T-helper 2 cell treated with Interferon-gamma antibody and Interleukin-4, amounts not matched to agents 100 ng/mL and 5 ng/mL, for 36 hours (primary cell): ENCODE results near the gene NGFR. TPM values are rescaled to one million over a fixed set of nuclear protein-coding genes. Genes with fewer than 3 reads are reported as not detected.
"Not testable (repeated sequence)": the region's sequence is repeated elsewhere in the genome, so short reads cannot be mapped to it uniquely, and the experiment has no call there.

Experiments
- intact Hi-C: fragments of 100-400 bp; cut with micrococcal nuclease; formaldehyde crosslinking; loops from one replicate; pipeline ENCODE4 v1.15.1; 2023
- total RNA-seq: library from RNA; stranded (reverse); gene quantifications from 2 replicates; pipeline ENCODE4 v1.2.3, GENCODE V29; 2022

The NGFR gene
- total RNA-seq, 1 donor from 2014 or later = 0.11 TPM

- intact Hi-C loops = no loop called here
Observed at GRCh38 chr17:49545007-49545660, 50.0 kb downstream of the NGFR start.

DNA sequence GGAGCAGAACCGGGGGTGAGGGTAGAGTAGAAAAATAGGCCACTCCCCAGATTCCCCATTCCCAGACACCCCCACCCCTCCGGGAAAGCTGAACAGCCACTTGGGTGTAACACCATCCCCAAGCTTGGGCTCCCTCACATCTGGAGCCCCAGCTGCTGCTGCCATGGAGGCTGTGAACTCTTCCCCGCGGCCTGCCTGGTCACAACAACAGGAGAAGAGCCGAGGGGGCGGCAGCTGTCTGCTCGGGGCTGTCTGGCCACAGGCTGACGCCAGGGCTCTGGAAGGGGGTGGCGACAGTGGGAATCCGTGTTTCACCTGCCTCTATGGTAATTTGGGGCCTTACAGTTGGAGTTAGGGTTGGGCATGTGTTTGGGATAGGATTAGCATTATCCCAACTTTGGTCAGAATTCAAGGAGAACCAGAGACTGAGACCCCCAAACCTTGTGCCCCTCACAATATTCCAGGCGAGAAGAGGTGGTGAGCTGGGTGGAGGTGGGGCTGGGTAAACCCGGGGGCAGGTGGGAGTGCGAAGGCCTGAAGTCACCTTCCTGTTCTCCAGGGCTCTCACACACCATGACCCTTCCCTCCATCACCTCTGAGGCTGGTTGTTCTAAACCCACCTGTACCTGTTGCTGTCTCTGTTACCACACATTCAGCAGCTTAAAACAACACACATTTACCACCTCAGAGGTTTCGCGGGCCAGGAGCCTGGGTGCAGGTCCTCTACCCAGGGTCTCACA, 50.9 kb downstream of the NGFR start:
- intact Hi-C loops = no loop called here

- intact Hi-C loops = no loop called here
Observed at GRCh38 chr17:49546546-49547535, 51.7 kb downstream of the NGFR start.

- intact Hi-C loops = no loop called here
Observed at GRCh38 chr17:49547566-49547965, 52.5 kb downstream of the NGFR start.

DNA sequence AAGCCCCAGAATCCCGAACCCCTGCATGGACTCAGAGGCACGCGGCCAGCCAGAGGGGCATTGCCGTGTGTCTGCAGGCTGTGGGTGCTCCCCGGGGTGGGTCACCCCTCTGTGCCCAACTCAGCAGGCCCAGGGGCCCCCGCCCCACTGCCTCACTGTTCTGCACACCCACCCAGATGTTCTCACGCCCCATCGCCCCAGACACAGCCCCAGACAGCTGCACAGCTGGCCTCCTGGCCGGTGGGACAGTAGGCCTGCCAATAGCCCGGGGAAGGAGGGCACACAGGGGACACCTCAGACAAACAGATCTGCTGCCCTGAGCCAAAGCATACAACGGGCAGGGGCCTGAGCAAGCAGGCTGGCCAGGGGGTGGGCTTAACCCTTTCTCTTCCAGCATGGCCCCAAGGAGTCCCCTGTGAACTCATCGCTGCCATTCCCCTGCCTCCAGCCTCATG, 53.0 kb downstream of the NGFR start:
- intact Hi-C loops = no loop called here

DNA sequence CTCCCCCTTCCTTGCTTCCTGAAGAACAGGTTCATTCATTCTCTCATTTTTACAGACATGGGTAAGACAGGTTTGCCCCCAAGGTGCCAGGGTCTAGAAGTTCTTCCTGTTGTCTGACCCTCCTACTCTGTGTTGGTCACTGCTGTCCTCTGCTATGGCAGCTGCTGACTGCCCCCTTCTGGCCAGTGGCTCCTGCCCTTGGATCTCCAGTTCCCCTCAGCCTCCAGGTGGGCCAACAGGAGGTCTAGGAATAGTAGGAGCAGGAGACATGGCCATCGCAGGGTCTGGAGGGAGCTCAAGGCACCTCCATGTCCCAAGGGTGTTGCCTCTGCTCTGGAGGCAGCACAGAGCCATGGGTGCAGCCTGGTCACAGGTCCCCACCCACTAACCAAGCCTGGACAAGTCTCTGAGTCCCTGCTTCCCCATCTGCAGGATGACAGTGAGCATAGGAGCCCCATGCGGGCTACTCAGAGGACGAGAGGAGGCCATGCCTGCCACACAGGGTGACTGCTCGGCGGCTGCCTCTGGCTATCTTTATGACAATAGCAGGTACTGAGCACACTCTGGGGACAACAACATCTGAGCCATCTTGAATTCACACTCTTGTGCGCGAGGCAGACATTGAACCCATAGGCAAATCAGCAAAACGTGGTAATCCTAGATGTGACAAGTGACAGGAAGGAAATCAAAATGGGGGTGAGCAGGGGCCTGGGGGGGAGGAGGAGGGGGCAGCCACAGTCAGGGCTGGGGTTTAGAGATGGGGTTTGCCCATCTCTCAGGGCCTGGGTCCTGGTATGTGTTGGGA, 53.6 kb downstream of the NGFR start:
- intact Hi-C loops = no loop called here

GRCh38 chr17:49549311-49549605, 54.2 kb downstream of the NGFR start:
- intact Hi-C loops = no loop called here

DNA sequence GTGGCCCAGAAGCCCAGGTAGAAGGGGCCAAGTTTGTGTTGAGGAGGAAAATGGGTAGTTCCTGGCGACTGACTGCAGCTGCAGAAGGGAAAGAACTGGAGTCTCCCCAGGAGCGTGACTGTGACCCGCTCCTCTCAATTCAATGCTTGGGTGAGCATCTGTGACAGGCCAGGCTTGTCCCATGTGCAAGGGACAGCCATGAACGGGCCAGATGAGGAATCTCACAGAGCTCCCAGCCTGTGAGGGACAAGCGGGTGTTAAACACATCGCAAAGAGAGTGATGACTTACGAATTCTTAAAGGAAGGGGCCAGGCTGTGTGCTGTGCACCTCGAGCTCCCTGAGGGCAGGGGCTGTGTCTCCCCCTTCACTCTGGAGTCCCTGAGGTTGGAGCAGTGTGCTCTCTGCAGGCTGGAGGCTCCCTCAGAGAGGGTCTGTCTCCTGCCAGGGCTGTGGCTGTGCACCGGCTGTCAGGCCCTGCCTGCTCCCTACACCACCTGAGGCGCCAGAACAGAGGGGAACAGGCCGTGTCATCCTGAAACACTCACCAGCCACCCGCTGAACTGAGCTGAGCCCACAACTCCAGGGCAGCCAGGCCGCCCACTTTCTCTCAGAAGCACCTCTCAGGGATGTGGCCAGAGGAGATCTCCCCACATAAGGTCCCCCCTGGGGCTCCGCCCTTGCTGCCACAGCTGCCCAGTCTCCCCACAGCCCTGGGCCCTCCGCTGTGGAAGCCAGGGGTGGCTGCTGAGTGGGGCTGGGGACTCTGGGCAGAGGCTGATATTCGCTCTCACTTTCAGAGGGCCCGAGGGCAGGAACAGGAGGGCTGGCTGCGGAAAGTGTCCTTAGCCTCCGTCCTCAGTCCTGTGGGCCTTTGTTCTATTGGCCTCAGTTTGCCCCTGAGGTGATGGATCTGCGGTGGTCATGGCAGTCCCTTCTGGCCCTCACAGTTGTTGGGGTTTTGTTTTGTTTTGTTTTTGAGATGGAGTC, 54.9 kb downstream of the NGFR start:
- intact Hi-C loops = no loop called here

- intact Hi-C loops = not testable (repeated sequence)
Observed at GRCh38 chr17:49550764-49551163, 55.7 kb downstream of the NGFR start.

- intact Hi-C loops = no loop called here
Observed at GRCh38 chr17:49551221-49552069, 56.4 kb downstream of the NGFR start.

GRCh38 chr17:49552070-49552751, 57.1 kb downstream of the NGFR start:
- intact Hi-C loops = no loop called here

GRCh38 chr17:49553676-49554335, 58.7 kb downstream of the NGFR start:
- intact Hi-C loops = no loop called here

- intact Hi-C loops = no loop called here
Observed at GRCh38 chr17:49554694-49555494, 59.8 kb downstream of the NGFR start.

- intact Hi-C loops = loop anchor here (1.0 kb wide), 3 partner anchors 59 to 147 kb away; no protein-coding TSS in a partner anchor
Observed at GRCh38 chr17:49555495-49556222, 60.6 kb downstream of the NGFR start.

GRCh38 chr17:49556223-49556943, 61.3 kb downstream of the NGFR start:
- intact Hi-C loops = loop anchor here (1.0 kb wide), 3 partner anchors 60 to 148 kb away; no protein-coding TSS in a partner anchor
